ENCODE data around the gene SCMH1.

DNA sequence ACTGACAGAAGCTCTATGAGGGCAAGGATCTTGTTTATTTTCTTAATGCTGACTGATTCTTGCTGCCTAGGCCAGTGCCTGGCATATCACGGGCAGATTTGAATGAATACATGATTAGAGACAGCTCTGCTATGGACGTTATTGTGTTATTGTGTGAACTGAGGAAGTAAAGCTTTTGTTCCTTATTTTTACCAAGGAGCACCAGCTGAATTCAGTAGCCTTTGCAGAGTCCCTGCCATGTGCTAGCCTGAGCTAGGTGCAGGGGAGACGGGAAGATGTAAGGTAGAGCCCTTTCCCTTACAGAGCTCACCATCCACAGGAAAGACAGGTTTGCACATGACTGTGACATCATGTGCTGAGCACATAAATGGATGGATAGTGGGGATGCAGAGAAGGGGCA, 36.0 kb upstream of the SCMH1 start:
- TF ChIP-seq POLR2A (IDR thresholded peaks at IDR 0.05) = no peak
- TF ChIP-seq, protein P1, sequence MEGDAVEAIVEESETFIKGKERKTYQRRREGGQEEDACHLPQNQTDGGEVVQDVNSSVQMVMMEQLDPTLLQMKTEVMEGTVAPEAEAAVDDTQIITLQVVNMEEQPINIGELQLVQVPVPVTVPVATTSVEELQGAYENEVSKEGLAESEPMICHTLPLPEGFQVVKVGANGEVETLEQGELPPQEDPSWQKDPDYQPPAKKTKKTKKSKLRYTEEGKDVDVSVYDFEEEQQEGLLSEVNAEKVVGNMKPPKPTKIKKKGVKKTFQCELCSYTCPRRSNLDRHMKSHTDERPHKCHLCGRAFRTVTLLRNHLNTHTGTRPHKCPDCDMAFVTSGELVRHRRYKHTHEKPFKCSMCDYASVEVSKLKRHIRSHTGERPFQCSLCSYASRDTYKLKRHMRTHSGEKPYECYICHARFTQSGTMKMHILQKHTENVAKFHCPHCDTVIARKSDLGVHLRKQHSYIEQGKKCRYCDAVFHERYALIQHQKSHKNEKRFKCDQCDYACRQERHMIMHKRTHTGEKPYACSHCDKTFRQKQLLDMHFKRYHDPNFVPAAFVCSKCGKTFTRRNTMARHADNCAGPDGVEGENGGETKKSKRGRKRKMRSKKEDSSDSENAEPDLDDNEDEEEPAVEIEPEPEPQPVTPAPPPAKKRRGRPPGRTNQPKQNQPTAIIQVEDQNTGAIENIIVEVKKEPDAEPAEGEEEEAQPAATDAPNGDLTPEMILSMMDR (IDR thresholded peaks at IDR 0.05) = no peak
